Peyer's patch (tissue), 4 donors: ENCODE data around the gene METRNL.

Experiments used
- CTCF ChIP-seq, 6 experiments: fragments of 450-650 bp in 4 of 6; fragments of 200-600 bp in 2 of 6; sonication (generic) in 1 of 6; IDR thresholded peaks; one replicate each; pipeline ENCODE4 v1.5.1; 2017 to 2019; ENCODE audit warnings: antibody characterized with exemption in 6 of 6, mild to moderate bottlenecking in 3 of 6, moderate library complexity in 1 of 6
- POLR2A ChIP-seq, 2 donors: fragments of 450-650 bp; IDR thresholded peaks; one replicate each; pipeline ENCODE4 v1.5.1; 2017; ENCODE audit warnings: antibody characterized with exemption in 2 of 2, mild to moderate bottlenecking in 2 of 2, moderate library complexity in 2 of 2

GRCh38 chr17:83142619-83143018 is 63.2 kb downstream of the METRNL start:
- TF ChIP-seq CTCF (IDR thresholded peaks at IDR 0.05) (no peak), POLR2A (IDR thresholded peaks at IDR 0.05) (no peak)
